Upper lobe of right lung (tissue), 1 donor: Measurements from ENCODE around the gene ACTR6. TPM values are rescaled to one million over a fixed set of nuclear protein-coding genes. Genes with fewer than 3 reads are reported as not detected.
"Not testable (repeated sequence)": the region's sequence is repeated elsewhere in the genome, so short reads cannot be mapped to it uniquely, and the experiment has no call there.

Experiments
- ATAC-seq: fragments of 200-7000 bp; cut with Tn5 transposase; one replicate; pipeline ENCODE4 v1.9.1; 2020; ENCODE audit warnings: mild to moderate bottlenecking, moderate library complexity
- DNase-seq: peaks from one replicate; pipeline ENCODE4 v3.0.0-alpha.2; 2020
- H3K27ac ChIP-seq: fragments of 200-600 bp; one replicate; pipeline ENCODE4 v1.8.0; 2022
- H3K27me3 ChIP-seq: fragments of 200-600 bp; one replicate; pipeline ENCODE4 v1.8.0; 2022; ENCODE audit warnings: mild to moderate bottlenecking
- H3K36me3 ChIP-seq: fragments of 200-600 bp; one replicate; pipeline ENCODE4 v1.8.0; 2022
- H3K4me1 ChIP-seq: fragments of 200-600 bp; one replicate; pipeline ENCODE4 v1.8.0; 2022
- H3K4me3 ChIP-seq: fragments of 200-600 bp; one replicate; pipeline ENCODE4 v1.8.0; 2022; ENCODE audit warnings: mild to moderate bottlenecking
- H3K9me3 ChIP-seq: fragments of 200-600 bp; one replicate; pipeline ENCODE4 v1.8.0; 2022
- intact Hi-C: fragments of 100-400 bp; cut with DNase I; formaldehyde crosslinking; loops from one replicate; pipeline ENCODE4 v1.11.0; 2022
- total RNA-seq: library from RNA; stranded (reverse); fragmentation: NEBNext Ultra II Directional; extraction: Animal tissue kit (Norgen Biotek cat#: 25700); gene quantifications from one replicate; pipeline ENCODE4 v1.2.1, GENCODE V29; 2021
- TF ChIP-seq, protein P1 (sequence below): fragments of 200-600 bp; IDR thresholded peaks from one replicate; pipeline ENCODE4 v1.8.0; 2022; ENCODE audit warnings: antibody characterized with exemption
- donor health status: DM: no; HTN: yes; CAD: no; lungs with severe emphysema.

Gene ACTR6
- total RNA-seq, 1 donor from 2014 or later = 25.2 TPM

- intact Hi-C loops = no loop called here
Observed at GRCh38 chr12:100229876-100230275, 29.3 kb downstream of the ACTR6 start.

DNA sequence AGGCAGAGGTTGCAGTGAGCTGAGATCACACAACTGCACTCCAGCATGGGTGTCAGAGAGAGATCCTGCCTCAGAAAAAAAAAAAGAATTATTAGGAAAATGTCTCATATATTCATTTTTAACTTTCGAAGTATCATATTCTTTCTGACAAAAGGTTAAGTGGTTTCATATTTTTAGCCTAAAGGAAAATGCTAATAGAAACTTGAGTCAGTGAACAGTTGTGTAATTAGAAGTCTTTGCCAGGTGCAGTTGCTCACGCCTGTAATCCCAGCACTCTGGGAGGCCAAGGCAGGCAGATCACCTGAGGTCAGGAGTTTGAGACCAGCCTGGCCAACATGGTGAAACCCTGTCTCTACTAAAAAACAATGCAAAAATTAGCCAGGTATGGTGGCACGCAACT lies 31.3 kb downstream of the ACTR6 start:
- DNase-seq, H3K27me3 ChIP-seq, H3K36me3 ChIP-seq, H3K9me3 ChIP-seq, ATAC-seq, H3K4me3 ChIP-seq, H3K27ac ChIP-seq, intact Hi-C loops, H3K4me1 ChIP-seq: not testable (repeated sequence)

More at GRCh38 chr12:100229876-100230275, 29.3 kb downstream of the ACTR6 start:
- DNase-seq (no peak), ATAC-seq (peak; percentile 67)
- H3K27ac ChIP-seq = no peak overlapping the region
- no peaks in the 10 kb centered on the region for H3K4me1 ChIP-seq
- H3K36me3 ChIP-seq = peaks cover 4% of the 10 kb centered on the region
- TF ChIP-seq, protein P1, sequence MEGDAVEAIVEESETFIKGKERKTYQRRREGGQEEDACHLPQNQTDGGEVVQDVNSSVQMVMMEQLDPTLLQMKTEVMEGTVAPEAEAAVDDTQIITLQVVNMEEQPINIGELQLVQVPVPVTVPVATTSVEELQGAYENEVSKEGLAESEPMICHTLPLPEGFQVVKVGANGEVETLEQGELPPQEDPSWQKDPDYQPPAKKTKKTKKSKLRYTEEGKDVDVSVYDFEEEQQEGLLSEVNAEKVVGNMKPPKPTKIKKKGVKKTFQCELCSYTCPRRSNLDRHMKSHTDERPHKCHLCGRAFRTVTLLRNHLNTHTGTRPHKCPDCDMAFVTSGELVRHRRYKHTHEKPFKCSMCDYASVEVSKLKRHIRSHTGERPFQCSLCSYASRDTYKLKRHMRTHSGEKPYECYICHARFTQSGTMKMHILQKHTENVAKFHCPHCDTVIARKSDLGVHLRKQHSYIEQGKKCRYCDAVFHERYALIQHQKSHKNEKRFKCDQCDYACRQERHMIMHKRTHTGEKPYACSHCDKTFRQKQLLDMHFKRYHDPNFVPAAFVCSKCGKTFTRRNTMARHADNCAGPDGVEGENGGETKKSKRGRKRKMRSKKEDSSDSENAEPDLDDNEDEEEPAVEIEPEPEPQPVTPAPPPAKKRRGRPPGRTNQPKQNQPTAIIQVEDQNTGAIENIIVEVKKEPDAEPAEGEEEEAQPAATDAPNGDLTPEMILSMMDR = peak; percentile 4
- no peak overlapping the region for H3K4me3 ChIP-seq
- no peaks in the 10 kb centered on the region for H3K27me3 ChIP-seq
- H3K9me3 ChIP-seq = no peaks in the 10 kb centered on the region

GRCh38 chr12:100234166-100234565 lies 33.6 kb downstream of the ACTR6 start:
- no peaks in the 10 kb centered on the region for H3K36me3 ChIP-seq
- intact Hi-C loops = no loop called here
- no peaks in the 10 kb centered on the region for H3K4me1 ChIP-seq
- ATAC-seq (no peak), DNase-seq (no peak)
- H3K9me3 ChIP-seq = no peaks in the 10 kb centered on the region
- H3K27ac ChIP-seq = no peak overlapping the region
- no peak overlapping the region for H3K4me3 ChIP-seq
- TF ChIP-seq, protein P1 = no peak
- no peaks in the 10 kb centered on the region for H3K27me3 ChIP-seq

DNA sequence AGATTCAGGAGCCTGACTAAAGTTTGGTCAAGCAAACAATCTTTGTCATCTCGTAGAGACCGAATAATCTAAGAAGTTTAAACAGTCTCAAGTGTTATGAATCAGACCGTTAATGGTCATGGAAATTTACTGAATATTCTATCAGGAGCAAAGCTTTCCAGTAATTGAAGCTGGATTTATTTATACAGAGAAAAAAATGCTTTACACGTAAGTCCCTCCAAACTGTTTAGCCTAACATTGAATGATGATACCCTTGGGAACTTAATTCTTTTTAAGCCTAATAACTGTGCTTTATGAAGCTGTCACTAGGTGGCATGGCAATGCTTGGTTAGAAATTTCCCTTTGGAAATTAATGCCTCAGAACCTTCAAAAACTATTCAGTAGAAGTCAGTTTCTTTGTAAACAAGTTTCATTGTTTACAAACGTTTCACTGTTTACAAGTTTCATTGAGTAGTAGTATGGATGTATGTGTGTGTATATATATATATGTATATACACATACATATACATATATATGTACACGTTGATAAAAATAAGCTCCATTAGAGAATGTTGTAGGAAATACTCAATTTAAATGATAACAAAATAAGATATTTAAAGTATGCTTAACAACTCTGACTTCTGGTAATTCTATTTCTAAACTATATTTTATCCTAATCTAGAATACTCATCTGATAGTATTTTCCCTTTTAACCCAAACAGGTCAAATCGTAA lies 34.1 kb downstream of the ACTR6 start:
- peak; percentile 70 for ATAC-seq
- no peak overlapping the region for H3K27ac ChIP-seq
- H3K4me1 ChIP-seq = no peaks in the 10 kb centered on the region
- no peak for DNase-seq
- H3K36me3 ChIP-seq = no peaks in the 10 kb centered on the region
- intact Hi-C loops = no loop called here
- H3K27me3 ChIP-seq = no peaks in the 10 kb centered on the region
- TF ChIP-seq, protein P1 = peak; percentile 78
- H3K4me3 ChIP-seq = no peak overlapping the region
- no peaks in the 10 kb centered on the region for H3K9me3 ChIP-seq

- no peak for ATAC-seq
- TF ChIP-seq, protein P1 = no peak
- DNase-seq = no peak
- no peak overlapping the region for H3K4me3 ChIP-seq
- no peaks in the 10 kb centered on the region for H3K4me1 ChIP-seq
- no peaks in the 10 kb centered on the region for H3K27me3 ChIP-seq
- H3K27ac ChIP-seq = no peak overlapping the region
- no peaks in the 10 kb centered on the region for H3K9me3 ChIP-seq
- no peaks in the 10 kb centered on the region for H3K36me3 ChIP-seq
- intact Hi-C loops = no loop called here
Observed at GRCh38 chr12:100238801-100239200, 38.2 kb downstream of the ACTR6 start.

DNA sequence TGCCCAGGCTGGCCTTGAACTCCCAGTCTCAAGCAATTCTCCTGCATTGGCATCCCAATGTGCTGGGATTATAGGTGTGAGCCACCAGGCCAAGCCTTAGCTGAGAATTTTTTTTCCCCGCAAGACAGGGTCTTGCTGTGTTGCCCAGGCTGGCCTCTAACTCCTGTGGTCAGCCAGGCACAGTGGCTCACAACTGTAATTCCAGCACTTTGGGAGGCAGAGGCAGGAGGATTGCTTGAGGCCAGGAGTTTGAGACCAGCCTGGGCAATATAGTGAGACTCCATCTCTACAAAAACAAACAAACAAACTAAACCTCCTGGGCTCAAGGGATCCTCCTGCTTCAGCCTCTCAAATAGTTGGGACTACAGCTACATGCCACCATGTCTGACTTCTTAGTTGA lies 39.0 kb downstream of the ACTR6 start:
- no peak overlapping the region for H3K27ac ChIP-seq
- no peaks in the 10 kb centered on the region for H3K36me3 ChIP-seq
- no peak overlapping the region for H3K4me3 ChIP-seq
- H3K4me1 ChIP-seq = no peaks in the 10 kb centered on the region
- H3K27me3 ChIP-seq = no peaks in the 10 kb centered on the region
- TF ChIP-seq, protein P1 = no peak
- no peak for ATAC-seq
- no peaks in the 10 kb centered on the region for H3K9me3 ChIP-seq
- intact Hi-C loops = no loop called here
- DNase-seq = no peak
